HepG2 (cell line): ENCODE results near the gene RAD50. TPM values are rescaled to one million over a fixed set of nuclear protein-coding genes. Genes with fewer than 3 reads are reported as not detected.

Experiments
- ATAC-seq: fragments of 200-7000 bp; cut with Tn5 transposase; 3 replicates; pipeline ENCODE4 v1.9.1; 2020; ENCODE audit warnings: mild to moderate bottlenecking, moderate library complexity
- BruUV-seq: library from RNA; stranded (reverse); fragments of 400-500 nt; replicated peaks from 2 replicates; lab custom pipeline; 2021; lab: Mats Ljungman, UMichigan
- CTCF ChIA-PET: fragments of 300-600 bp; formaldehyde crosslinking; extraction: SDS; loops from one replicate; lab custom pipeline; 2021; ENCODE audit warnings: low total read pairs, inconsistent platforms, low intra/inter-chr PET ratio; lab: Yijun Ruan, JAX
- POLR2A ChIA-PET: fragments of 350-600 bp; sonication (Branson Sonifier 250); formaldehyde crosslinking; loops from one replicate; lab custom pipeline; 2020; ENCODE audit warnings: antibody characterized with exemption, inconsistent platforms; lab: Yijun Ruan, JAX
- DNase-seq: peaks from one replicate; pipeline ENCODE4 v3.0.0-alpha.2; 2015; ENCODE audit warnings: low spot score
- FAIRE-seq: peaks from 3 replicates; lab custom pipeline; 2011; peaks lifted over from hg19 to GRCh38; lab: Jason Lieb, UNC
- H2AFZ ChIP-seq: one replicate; pipeline ENCODE4 v1.6.1; 2011; ENCODE audit warnings: low read length, inconsistent platforms
- H3K27ac ChIP-seq: fragments of 300-600 bp; 3 replicates; pipeline ENCODE4 v1.8.0; 2011; ENCODE audit warnings: mixed run types, mild to moderate bottlenecking, mixed read lengths, low read length, inconsistent platforms; ENCODE audit not compliant: insufficient read depth; ENCODE audit errors: extremely low read length
- H3K27me3 ChIP-seq, 2 experiments: fragments of 200-600 bp in 1 of 2; 2 replicates in 1 of 2; 3 replicates in 1 of 2; pipeline versions ENCODE4 v1.6.0 to v1.8.0; 2011; ENCODE audit warnings: low read length in 2 of 2, mild to moderate bottlenecking in 2 of 2, moderate library complexity in 2 of 2, inconsistent platforms in 1 of 2; ENCODE audit not compliant: insufficient read depth in 2 of 2, control insufficient read depth in 1 of 2
- H3K36me3 ChIP-seq, 2 experiments: fragments of 200-600 bp in 1 of 2; replicated peaks in 1 of 2; 2 replicates in 1 of 2; 3 replicates in 1 of 2; pipeline versions ENCODE4 v1.5.1 to v1.8.0; 2011; ENCODE audit warnings: low read length in 2 of 2, inconsistent platforms in 1 of 2; ENCODE audit not compliant: insufficient read depth in 2 of 2, control insufficient read depth in 1 of 2
- H3K4me1 ChIP-seq: 2 replicates; pipeline ENCODE4 v1.5.1; 2012; ENCODE audit warnings: low read length, inconsistent platforms; ENCODE audit not compliant: insufficient read depth
- H3K4me2 ChIP-seq: 2 replicates; pipeline ENCODE4 v1.6.0; 2011; ENCODE audit warnings: low read depth, low read length, inconsistent platforms
- H3K4me3 ChIP-seq, 3 experiments: fragments of 200-600 bp in 1 of 3; sonication (generic), shearing (Covaris generic) in 1 of 3; replicated peaks in 1 of 3; 2 replicates each; pipeline ENCODE4 v1.5.1; 2011 to 2016; ENCODE audit warnings: low read length in 3 of 3, inconsistent platforms in 2 of 3, low read depth in 2 of 3, mild to moderate bottlenecking in 2 of 3, control low read depth in 1 of 3, mixed read lengths in 1 of 3; ENCODE audit not compliant: insufficient read depth in 1 of 3
- H3K79me2 ChIP-seq: one replicate; pipeline ENCODE4 v1.6.1; 2011; ENCODE audit warnings: low read length, inconsistent platforms; ENCODE audit not compliant: insufficient read depth
- H3K9ac ChIP-seq: 2 replicates; pipeline ENCODE4 v1.6.0; 2011; ENCODE audit warnings: mild to moderate bottlenecking, low read depth, low read length, inconsistent platforms; ENCODE audit not compliant: insufficient read depth
- H3K9me3 ChIP-seq: 2 replicates; pipeline ENCODE4 v1.5.1; 2012; ENCODE audit warnings: mild to moderate bottlenecking, low read length
- H4K20me1 ChIP-seq: 2 replicates; pipeline ENCODE4 v1.6.0; 2011; ENCODE audit warnings: inconsistent platforms, mild to moderate bottlenecking, low read length, moderate library complexity; ENCODE audit not compliant: insufficient read depth
- HES4 ChIP-seq: sonication (generic); formaldehyde crosslinking; IDR thresholded peaks from 2 replicates; pipeline ENCODE4 v1.9.0; 2021; ENCODE audit warnings: mild to moderate bottlenecking, missing genetic modification reagents, borderline replicate concordance
- SIN3A ChIP-seq: IDR thresholded peaks from 2 replicates; pipeline ENCODE4 v1.6.1; 2011; ENCODE audit warnings: low read depth, mild to moderate bottlenecking, control low read depth, low read length, borderline replicate concordance
- ZNF431 ChIP-seq: sonication (generic); formaldehyde crosslinking; IDR thresholded peaks from 2 replicates; pipeline ENCODE4 v1.9.0; 2022; ENCODE audit warnings: missing genetic modification reagents, low read depth, mild to moderate bottlenecking, borderline replicate concordance
- WGBS: methylation state at CpG from one replicate; pipeline ENCODE4 v1.1.6; 2017; ENCODE audit warnings: low lambda C conversion rate; 5-methylcytosine and 5-hydroxymethylcytosine counted together
- in situ Hi-C: cut with HindIII; loops from 2 replicates; pipeline ENCODE4 v1.10.0; 2017; ENCODE audit warnings: low pct_unique_long_range_greater_than_20kb; ENCODE audit not compliant: extremely low pct_ligation_motif_present
- intact Hi-C: fragments of 100-400 bp; cut with micrococcal nuclease; formaldehyde crosslinking; loops from one replicate; pipeline ENCODE4 v1.10.0; 2022; ENCODE audit not compliant: unreplicated experiment
- polyA plus RNA-seq, 8 experiments: library from polyadenylated mRNA; depleted of rRNA in 3 of 8; stranded (reverse) in 7 of 8; unstranded in 1 of 8; fragments of >200 nt; fragmentation: Illumina TruSeq in 4 of 8; extraction: Trizol in 4 of 8; gene quantifications; 2 replicates each; pipeline versions ENCODE4 v1.2.1 to v1.2.3, GENCODE V29; 2011 to 2016; ENCODE audit warnings: low read depth in 4 of 8, missing spikeins in 1 of 8, mixed read lengths in 1 of 8; ENCODE audit not compliant: insufficient read depth in 1 of 8
- total RNA-seq, 5 experiments: library from RNA; depleted of rRNA; stranded (reverse); fragments of >200 nt; fragmentation: Illumina TruSeq; extraction: Trizol; gene quantifications; 2 replicates each; pipeline ENCODE4 v1.2.3, GENCODE V29; 2016; ENCODE audit warnings: low read depth in 1 of 5
- TF ChIP-seq, protein P1 (sequence below): sonication (generic); formaldehyde crosslinking; IDR thresholded peaks from 2 replicates; pipeline ENCODE4 v1.9.0; 2021; ENCODE audit warnings: missing genetic modification reagents, borderline replicate concordance
- TF ChIP-seq, protein P2 (sequence below): sonication (generic); formaldehyde crosslinking; IDR thresholded peaks from 2 replicates; pipeline ENCODE4 v1.4.0; 2020; ENCODE audit warnings: mild to moderate bottlenecking, missing genetic modification reagents
- TF ChIP-seq, protein P3 (sequence below), 2 experiments: sonication (generic) in 1 of 2; formaldehyde crosslinking in 1 of 2; IDR thresholded peaks; 2 replicates each; pipeline versions ENCODE4 v1.4.0 to v1.6.1; 2016 to 2020; ENCODE audit warnings: borderline replicate concordance in 1 of 2, low read depth in 1 of 2, mild to moderate bottlenecking in 1 of 2, missing genetic modification reagents in 1 of 2
- TF ChIP-seq, protein P4 (sequence below): fragments of 450-650 bp; IDR thresholded peaks from 2 replicates; pipeline ENCODE4 v1.6.1; 2016
- TF ChIP-seq, protein P5 (sequence below): sonication (generic); formaldehyde crosslinking; IDR thresholded peaks from 2 replicates; pipeline ENCODE4 v1.4.0; 2020; ENCODE audit warnings: missing genetic modification reagents, borderline replicate concordance
- TF ChIP-seq, protein P6 (sequence below): sonication (generic); formaldehyde crosslinking; conservative IDR thresholded peaks from 2 replicates; pipeline ENCODE4 v1.8.0; 2022; ENCODE audit warnings: mild to moderate bottlenecking, moderate library complexity, missing genetic modification reagents

Gene RAD50
- total and polyA plus RNA-seq, 2 of the 13 experiments (the other 11 are each of a cell fraction or from before 2014, with no cell fraction given), result 19.2 to 23.4 TPM

DNA sequence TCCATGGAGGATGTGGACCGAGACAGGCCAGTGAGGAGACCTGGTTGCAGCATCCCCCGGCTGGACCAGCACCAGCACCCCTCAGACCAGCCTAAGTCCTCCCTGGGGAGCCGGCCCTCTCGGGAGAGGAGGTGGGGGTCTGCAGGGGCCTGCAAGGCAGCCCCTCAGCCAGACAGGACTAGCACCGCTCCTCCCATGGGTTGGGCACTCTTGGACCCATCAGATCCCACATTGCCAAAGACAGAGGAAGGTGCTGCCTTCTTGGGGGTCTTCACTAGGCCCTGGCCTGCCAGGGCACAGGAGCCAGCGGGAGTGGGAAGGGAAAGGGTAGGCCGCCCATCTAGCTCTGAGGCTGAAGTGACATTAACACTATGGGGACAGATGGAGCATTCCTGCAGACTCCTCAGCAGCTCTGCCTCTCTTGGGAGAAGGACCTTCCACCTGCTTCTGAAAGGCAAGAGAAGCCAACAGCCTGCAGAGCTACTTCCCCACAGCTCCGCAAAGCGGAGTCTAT, 108.0 kb downstream of the RAD50 start:
- Histone ChIP-seq H3K79me2 (no peaks in the 10 kb centered on the region), H3K4me1 (peaks cover 86% of the 10 kb centered on the region), H3K4me3 (no peak overlapping the region; a peak in 1 of 6 replicates), H3K9ac (no peak overlapping the region), H3K4me2 (no peak overlapping the region), H3K27me3 (peaks cover 3 to 29% of the 10 kb centered on the region in 2 experiments; a peak in 4 of 5 replicates), H4K20me1 (no peaks in the 10 kb centered on the region), H2AFZ (no peak overlapping the region), H3K27ac (no peak overlapping the region), H3K36me3 (no peaks in the 10 kb centered on the region), H3K9me3 (no peaks in the 10 kb centered on the region)
- ChIA-PET POLR2A (no interaction called here), CTCF (no interaction called here)
- ATAC-seq (no peak), FAIRE-seq (no peak), DNase-seq (no peak)
- intact Hi-C loops (no loop called here), in situ Hi-C loops (loop anchor here (25.0 kb wide), 1 partner anchor 277 kb away; no protein-coding TSS in a partner anchor)
- TF ChIP-seq, protein P1, sequence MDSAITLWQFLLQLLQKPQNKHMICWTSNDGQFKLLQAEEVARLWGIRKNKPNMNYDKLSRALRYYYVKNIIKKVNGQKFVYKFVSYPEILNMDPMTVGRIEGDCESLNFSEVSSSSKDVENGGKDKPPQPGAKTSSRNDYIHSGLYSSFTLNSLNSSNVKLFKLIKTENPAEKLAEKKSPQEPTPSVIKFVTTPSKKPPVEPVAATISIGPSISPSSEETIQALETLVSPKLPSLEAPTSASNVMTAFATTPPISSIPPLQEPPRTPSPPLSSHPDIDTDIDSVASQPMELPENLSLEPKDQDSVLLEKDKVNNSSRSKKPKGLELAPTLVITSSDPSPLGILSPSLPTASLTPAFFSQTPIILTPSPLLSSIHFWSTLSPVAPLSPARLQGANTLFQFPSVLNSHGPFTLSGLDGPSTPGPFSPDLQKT, result no peak
- TF ChIP-seq, protein P2, sequence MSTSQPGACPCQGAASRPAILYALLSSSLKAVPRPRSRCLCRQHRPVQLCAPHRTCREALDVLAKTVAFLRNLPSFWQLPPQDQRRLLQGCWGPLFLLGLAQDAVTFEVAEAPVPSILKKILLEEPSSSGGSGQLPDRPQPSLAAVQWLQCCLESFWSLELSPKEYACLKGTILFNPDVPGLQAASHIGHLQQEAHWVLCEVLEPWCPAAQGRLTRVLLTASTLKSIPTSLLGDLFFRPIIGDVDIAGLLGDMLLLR, result no peak
- TF ChIP-seq, protein P3, sequence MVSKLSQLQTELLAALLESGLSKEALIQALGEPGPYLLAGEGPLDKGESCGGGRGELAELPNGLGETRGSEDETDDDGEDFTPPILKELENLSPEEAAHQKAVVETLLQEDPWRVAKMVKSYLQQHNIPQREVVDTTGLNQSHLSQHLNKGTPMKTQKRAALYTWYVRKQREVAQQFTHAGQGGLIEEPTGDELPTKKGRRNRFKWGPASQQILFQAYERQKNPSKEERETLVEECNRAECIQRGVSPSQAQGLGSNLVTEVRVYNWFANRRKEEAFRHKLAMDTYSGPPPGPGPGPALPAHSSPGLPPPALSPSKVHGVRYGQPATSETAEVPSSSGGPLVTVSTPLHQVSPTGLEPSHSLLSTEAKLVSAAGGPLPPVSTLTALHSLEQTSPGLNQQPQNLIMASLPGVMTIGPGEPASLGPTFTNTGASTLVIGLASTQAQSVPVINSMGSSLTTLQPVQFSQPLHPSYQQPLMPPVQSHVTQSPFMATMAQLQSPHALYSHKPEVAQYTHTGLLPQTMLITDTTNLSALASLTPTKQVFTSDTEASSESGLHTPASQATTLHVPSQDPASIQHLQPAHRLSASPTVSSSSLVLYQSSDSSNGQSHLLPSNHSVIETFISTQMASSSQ (IDR thresholded peaks at IDR 0.05; ENCODE audit: low read depth), result no peak
- TF ChIP-seq, protein P3 (CRISPR knock-in tag; IDR thresholded peaks at IDR 0.05; ENCODE audit: borderline replicate concordance), result no peak
- no peak for TF ChIP-seq ZNF431 (CRISPR knock-in tag)
- TF ChIP-seq, protein P4, sequence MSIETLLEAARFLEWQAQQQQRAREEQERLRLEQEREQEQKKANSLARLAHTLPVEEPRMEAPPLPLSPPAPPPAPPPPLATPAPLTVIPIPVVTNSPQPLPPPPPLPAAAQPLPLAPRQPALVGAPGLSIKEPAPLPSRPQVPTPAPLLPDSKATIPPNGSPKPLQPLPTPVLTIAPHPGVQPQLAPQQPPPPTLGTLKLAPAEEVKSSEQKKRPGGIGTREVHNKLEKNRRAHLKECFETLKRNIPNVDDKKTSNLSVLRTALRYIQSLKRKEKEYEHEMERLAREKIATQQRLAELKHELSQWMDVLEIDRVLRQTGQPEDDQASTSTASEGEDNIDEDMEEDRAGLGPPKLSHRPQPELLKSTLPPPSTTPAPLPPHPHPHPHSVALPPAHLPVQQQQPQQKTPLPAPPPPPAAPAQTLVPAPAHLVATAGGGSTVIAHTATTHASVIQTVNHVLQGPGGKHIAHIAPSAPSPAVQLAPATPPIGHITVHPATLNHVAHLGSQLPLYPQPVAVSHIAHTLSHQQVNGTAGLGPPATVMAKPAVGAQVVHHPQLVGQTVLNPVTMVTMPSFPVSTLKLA, result no peak
- TF ChIP-seq, protein P5, sequence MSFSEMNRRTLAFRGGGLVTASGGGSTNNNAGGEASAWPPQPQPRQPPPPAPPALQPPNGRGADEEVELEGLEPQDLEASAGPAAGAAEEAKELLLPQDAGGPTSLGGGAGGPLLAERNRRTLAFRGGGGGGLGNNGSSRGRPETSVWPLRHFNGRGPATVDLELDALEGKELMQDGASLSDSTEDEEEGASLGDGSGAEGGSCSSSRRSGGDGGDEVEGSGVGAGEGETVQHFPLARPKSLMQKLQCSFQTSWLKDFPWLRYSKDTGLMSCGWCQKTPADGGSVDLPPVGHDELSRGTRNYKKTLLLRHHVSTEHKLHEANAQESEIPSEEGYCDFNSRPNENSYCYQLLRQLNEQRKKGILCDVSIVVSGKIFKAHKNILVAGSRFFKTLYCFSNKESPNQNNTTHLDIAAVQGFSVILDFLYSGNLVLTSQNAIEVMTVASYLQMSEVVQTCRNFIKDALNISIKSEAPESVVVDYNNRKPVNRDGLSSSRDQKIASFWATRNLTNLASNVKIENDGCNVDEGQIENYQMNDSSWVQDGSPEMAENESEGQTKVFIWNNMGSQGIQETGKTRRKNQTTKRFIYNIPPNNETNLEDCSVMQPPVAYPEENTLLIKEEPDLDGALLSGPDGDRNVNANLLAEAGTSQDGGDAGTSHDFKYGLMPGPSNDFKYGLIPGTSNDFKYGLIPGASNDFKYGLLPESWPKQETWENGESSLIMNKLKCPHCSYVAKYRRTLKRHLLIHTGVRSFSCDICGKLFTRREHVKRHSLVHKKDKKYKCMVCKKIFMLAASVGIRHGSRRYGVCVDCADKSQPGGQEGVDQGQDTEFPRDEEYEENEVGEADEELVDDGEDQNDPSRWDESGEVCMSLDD (CRISPR knock-in tag), result no peak
- TF ChIP-seq, protein P6, sequence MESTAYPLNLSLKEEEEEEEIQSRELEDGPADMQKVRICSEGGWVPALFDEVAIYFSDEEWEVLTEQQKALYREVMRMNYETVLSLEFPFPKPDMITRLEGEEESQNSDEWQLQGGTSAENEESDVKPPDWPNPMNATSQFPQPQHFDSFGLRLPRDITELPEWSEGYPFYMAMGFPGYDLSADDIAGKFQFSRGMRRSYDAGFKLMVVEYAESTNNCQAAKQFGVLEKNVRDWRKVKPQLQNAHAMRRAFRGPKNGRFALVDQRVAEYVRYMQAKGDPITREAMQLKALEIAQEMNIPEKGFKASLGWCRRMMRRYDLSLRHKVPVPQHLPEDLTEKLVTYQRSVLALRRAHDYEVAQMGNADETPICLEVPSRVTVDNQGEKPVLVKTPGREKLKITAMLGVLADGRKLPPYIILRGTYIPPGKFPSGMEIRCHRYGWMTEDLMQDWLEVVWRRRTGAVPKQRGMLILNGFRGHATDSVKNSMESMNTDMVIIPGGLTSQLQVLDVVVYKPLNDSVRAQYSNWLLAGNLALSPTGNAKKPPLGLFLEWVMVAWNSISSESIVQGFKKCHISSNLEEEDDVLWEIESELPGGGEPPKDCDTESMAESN (CRISPR knock-in tag), result no peak
- no peak for TF ChIP-seq SIN3A
- no peak for TF ChIP-seq HES4 (CRISPR knock-in tag)
- 90% methylated on average over 5 of the region's 9 CpGs for WGBS
- BruUV-seq, result no TSS peak
